Left lung (tissue), 10 donors: ENCODE data around the gene HMGCR. TPM values are rescaled to one million over a fixed set of nuclear protein-coding genes. Genes with fewer than 3 reads are reported as not detected.
"Not testable (repeated sequence)": the region's sequence is repeated elsewhere in the genome, so short reads cannot be mapped to it uniquely, and the experiment has no call there.

Experiments
- ATAC-seq: fragments of 200-7000 bp; cut with Tn5 transposase; one replicate; pipeline ENCODE4 v1.9.1; 2020; ENCODE audit warnings: moderate library complexity
- DNase-seq, 4 donors: peaks; one replicate each; pipeline ENCODE4 v3.0.0-alpha.2; 2013 to 2020
- H3K27ac ChIP-seq, 2 donors: fragments of 200-600 bp; sonication (generic) in 1 of 2; one replicate each; pipeline versions ENCODE4 v1.5.0 to v1.8.0; 2020 to 2021
- H3K27me3 ChIP-seq, 2 donors: fragments of 200-600 bp; sonication (generic) in 1 of 2; one replicate each; pipeline versions ENCODE4 v1.5.0 to v1.8.0; 2020 to 2021
- H3K36me3 ChIP-seq, 2 donors: fragments of 200-600 bp; sonication (generic) in 1 of 2; one replicate each; pipeline versions ENCODE4 v1.5.0 to v1.8.0; 2020 to 2021
- H3K4me1 ChIP-seq, 2 donors: fragments of 200-600 bp; one replicate each; pipeline ENCODE4 v1.8.0; 2021
- H3K4me3 ChIP-seq, 2 donors: fragments of 200-600 bp; sonication (generic) in 1 of 2; one replicate each; pipeline versions ENCODE4 v1.5.0 to v1.8.0; 2020 to 2021; ENCODE audit warnings: mild to moderate bottlenecking in 1 of 2
- H3K9me3 ChIP-seq, 2 donors: fragments of 200-600 bp; sonication (generic) in 1 of 2; one replicate each; pipeline versions ENCODE4 v1.5.0 to v1.8.0; 2020 to 2021
- intact Hi-C, 2 donors: fragments of 100-400 bp; cut with DNase I; formaldehyde crosslinking; loops; one replicate each; pipeline versions ENCODE4 v1.11.2 to v1.14.2; 2022
- polyA plus RNA-seq, 6 donors: library from polyadenylated mRNA; unstranded; fragments of 120-200 nt; gene quantifications; one replicate each; pipeline ENCODE4 v1.2.1, GENCODE V29; 2013; ENCODE audit not compliant: insufficient read length in 6 of 6
- total RNA-seq, 2 donors: library from RNA; stranded (reverse); fragmentation: NEBNext Ultra II Directional; extraction: Animal tissue kit (Norgen Biotek cat#: 25700); gene quantifications; one replicate each; pipeline ENCODE4 v1.2.1, GENCODE V29; 2021
- TF ChIP-seq, protein P1 (sequence below), 2 donors: fragments of 200-600 bp; sonication (generic) in 1 of 2; IDR thresholded peaks; one replicate each; pipeline versions ENCODE4 v1.5.0 to v1.8.0; 2021; ENCODE audit warnings: antibody characterized with exemption in 2 of 2
- donor health status: DM: no; HTN: yes; CAD: no.
- donor health status: DM: no; HTN: no; CAD: no.

HMGCR gene
- total and polyA plus RNA-seq, 8 donors: 37.2 to 166 (median 54.9) TPM

DNA sequence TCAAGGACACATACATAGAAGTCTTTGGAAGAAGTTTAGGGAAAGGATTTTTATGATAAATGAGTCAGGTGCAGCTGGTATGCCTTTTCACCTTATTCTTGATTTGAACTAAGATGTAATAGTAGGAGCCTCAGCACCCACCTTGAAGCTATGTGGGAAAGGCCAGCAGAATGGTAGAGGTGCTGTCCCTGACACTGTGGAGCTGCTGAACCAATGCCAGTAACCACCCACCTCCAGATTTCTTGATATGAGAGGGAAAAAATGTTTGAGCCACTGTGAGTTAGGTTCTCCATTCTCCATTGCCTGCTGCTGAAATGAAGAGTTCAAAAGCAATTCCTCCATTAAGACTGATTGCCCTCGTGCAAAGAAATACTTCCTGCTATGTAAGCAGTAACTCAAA, 12.2 kb upstream of the HMGCR start:
- Histone ChIP-seq H3K9me3 (no peaks in the 10 kb centered on the region), H3K4me1 (peaks cover 0 to 21% of the 10 kb centered on the region in 2 donors), H3K27ac (no peak overlapping the region), H3K4me3 (no peak overlapping the region), H3K36me3 (no peaks in the 10 kb centered on the region), H3K27me3 (no peaks in the 10 kb centered on the region)
- no peak for DNase-seq
- intact Hi-C loops: no loop called here
- ATAC-seq: no peak
- TF ChIP-seq, protein P1, sequence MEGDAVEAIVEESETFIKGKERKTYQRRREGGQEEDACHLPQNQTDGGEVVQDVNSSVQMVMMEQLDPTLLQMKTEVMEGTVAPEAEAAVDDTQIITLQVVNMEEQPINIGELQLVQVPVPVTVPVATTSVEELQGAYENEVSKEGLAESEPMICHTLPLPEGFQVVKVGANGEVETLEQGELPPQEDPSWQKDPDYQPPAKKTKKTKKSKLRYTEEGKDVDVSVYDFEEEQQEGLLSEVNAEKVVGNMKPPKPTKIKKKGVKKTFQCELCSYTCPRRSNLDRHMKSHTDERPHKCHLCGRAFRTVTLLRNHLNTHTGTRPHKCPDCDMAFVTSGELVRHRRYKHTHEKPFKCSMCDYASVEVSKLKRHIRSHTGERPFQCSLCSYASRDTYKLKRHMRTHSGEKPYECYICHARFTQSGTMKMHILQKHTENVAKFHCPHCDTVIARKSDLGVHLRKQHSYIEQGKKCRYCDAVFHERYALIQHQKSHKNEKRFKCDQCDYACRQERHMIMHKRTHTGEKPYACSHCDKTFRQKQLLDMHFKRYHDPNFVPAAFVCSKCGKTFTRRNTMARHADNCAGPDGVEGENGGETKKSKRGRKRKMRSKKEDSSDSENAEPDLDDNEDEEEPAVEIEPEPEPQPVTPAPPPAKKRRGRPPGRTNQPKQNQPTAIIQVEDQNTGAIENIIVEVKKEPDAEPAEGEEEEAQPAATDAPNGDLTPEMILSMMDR (IDR thresholded peaks at IDR 0.05): no peak

DNA sequence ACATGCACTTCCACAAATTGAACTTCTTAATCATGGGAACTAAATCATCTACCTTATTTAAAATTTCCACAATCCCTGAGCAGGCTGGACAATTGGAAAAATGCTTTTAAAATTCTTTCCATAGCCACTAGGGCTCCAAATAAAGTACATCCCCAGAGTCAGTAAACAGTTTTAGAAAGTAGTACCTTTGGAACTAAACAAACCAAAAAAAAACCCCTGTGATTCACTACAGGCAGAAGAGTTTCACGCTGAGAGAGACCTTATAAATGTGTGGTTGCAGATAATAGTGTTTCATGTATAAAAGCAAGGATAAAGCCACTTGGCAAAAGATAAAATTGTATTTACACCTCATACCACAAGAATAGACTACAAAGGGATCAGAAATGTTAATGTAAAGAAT, 11.8 kb upstream of the HMGCR start:
- TF ChIP-seq, protein P1 (IDR thresholded peaks at IDR 0.05): no peak
- no peaks in the 10 kb centered on the region for H3K27me3 ChIP-seq
- H3K27ac ChIP-seq: no peak overlapping the region
- H3K4me1 ChIP-seq: peaks cover 0 to 17% of the 10 kb centered on the region in 2 donors
- no peak overlapping the region for H3K4me3 ChIP-seq
- DNase-seq: no peak
- ATAC-seq: no peak
- H3K36me3 ChIP-seq: no peaks in the 10 kb centered on the region
- intact Hi-C loops: no loop called here
- no peaks in the 10 kb centered on the region for H3K9me3 ChIP-seq

DNA sequence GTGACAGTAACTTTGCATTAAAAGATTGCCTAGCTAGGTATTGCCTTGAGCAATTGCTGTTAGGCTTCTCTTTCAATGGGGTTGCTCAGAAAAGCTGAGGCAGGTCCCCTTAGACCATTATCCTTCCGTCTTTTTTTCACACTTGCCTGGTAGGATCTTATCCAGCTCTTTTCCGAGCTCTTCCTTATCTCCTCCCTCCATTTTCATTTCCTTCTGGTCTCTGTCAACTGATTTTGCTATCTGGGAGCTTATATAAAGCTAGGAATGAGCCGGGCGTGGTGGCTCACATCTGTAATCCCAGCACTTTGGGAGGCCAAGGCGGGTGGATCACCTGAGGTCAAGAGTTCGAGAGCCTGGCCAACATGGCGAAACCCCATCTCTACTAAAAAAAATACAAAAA, 6.6 kb upstream of the HMGCR start:
- intact Hi-C loops: no loop called here
- Histone ChIP-seq H3K27ac (no peak overlapping the region), H3K4me1 (no peaks in the 10 kb centered on the region), H3K27me3 (no peaks in the 10 kb centered on the region), H3K4me3 (no peak overlapping the region), H3K36me3 (no peaks in the 10 kb centered on the region), H3K9me3 (no peaks in the 10 kb centered on the region)
- no peak for ATAC-seq
- TF ChIP-seq, protein P1 (IDR thresholded peaks at IDR 0.05): no peak
- no peak for DNase-seq

DNA sequence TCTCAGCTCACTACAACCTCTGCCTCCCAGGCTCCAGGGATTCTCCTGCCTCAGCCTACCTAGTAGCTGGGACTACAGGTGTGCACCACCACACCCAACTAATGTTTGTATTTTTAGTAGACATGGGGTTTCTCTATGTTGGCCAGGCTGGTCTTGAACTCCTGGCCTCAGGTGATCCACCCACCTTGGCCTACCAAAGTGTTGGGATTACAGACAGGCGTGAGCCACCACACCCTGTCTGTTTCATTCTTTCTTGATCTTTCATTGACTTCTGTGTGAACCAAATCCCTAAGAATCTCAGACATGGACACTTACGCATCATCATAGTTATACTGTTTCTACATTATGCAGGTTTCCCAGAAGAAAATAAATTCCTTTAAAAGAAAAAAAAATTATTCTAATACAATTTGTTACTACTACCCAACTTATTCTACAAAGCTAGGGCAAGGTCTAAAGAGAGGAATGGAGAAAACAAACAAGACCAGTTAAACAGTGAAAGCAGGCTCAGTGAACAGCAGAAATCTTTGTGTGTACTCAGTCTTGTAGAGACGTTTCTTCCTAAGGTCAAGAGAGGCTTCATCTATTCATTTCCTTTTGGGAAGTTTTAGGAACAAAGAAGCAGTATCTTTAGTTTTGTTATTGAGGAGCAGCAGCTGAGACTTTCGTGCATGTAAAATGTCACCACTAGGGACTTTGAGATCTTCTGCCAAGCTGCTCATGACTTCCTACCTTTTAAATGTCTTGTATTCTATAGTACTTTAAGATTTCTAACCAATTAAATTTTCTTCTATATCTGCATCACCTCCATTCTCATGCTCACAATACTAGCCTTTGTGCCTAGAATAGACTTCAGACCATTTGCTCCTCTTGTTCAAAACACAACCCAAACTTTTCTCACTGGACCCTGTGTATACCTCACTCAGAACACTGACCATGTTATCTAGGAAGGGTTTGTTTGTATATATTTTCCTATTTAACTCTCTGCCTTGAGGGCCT, 5.6 kb upstream of the HMGCR start:
- intact Hi-C loops: no loop called here
- no peak for DNase-seq
- Histone ChIP-seq H3K27ac (no peak overlapping the region), H3K36me3 (no peaks in the 10 kb centered on the region), H3K4me3 (no peak overlapping the region), H3K27me3 (no peaks in the 10 kb centered on the region), H3K4me1 (peaks cover 0 to 8% of the 10 kb centered on the region in 2 donors), H3K9me3 (no peaks in the 10 kb centered on the region)
- TF ChIP-seq, protein P1 (IDR thresholded peaks at IDR 0.05): no peak
- no peak for ATAC-seq

DNA sequence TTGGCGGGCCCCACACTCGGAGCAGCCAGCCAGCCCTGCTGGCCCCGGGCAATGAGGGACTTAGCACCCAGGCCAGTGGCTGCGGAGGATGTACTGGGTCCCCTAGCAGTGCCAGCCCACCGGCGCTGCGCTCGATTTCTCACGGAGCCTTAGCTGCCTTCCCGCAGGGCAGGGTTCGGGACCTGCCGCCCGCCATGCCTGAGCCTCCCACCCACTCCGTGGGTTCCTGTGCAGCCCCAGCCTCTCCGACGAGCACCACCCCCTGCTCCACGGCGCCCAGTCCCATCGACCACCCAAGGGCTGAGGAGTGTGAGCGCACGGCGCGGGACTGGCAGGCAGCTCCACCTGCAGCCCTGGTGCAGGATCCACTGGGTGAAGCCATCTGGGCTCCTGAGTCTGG, 3.3 kb upstream of the HMGCR start:
- H3K9me3 ChIP-seq, H3K36me3 ChIP-seq, ATAC-seq, intact Hi-C loops, H3K27ac ChIP-seq, H3K4me3 ChIP-seq, H3K27me3 ChIP-seq, DNase-seq: not testable (repeated sequence)
- peaks cover 0 to 16% of the 10 kb centered on the region in 2 donors for H3K4me1 ChIP-seq

DNA sequence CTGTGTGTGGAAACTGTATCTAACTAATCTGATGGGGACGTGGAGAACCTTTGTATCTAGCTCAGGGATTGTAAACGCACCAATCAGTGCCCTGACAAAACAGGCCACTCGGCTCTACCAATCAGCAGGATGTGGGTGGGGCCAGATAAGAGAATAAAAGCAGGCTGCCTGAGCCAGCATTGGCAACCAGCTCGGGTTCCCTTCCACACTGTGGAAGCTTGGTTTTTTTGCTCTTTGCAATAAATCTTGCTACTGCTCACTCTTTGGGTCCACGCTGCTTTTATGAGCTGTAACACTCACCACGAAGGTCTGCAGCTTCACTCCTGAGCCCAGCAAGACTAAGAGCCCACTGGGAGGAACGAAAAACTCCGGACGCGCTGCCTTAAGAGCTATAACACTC, 2.6 kb upstream of the HMGCR start:
- DNase-seq, H3K27ac ChIP-seq, H3K9me3 ChIP-seq, ATAC-seq, H3K27me3 ChIP-seq, H3K4me3 ChIP-seq, H3K36me3 ChIP-seq, intact Hi-C loops: not testable (repeated sequence)
- H3K4me1 ChIP-seq: peaks cover 0 to 21% of the 10 kb centered on the region in 2 donors
